ENCODE results near the gene C19orf81. TPM values are rescaled to one million over a fixed set of nuclear protein-coding genes. Genes with fewer than 3 reads are reported as not detected.

The C19orf81 gene
- total and polyA plus RNA-seq, 2 of the 8 experiments (the other 6 are each of a cell fraction or from before 2014, with no cell fraction given): 11.7 to 13.0 TPM

DNA sequence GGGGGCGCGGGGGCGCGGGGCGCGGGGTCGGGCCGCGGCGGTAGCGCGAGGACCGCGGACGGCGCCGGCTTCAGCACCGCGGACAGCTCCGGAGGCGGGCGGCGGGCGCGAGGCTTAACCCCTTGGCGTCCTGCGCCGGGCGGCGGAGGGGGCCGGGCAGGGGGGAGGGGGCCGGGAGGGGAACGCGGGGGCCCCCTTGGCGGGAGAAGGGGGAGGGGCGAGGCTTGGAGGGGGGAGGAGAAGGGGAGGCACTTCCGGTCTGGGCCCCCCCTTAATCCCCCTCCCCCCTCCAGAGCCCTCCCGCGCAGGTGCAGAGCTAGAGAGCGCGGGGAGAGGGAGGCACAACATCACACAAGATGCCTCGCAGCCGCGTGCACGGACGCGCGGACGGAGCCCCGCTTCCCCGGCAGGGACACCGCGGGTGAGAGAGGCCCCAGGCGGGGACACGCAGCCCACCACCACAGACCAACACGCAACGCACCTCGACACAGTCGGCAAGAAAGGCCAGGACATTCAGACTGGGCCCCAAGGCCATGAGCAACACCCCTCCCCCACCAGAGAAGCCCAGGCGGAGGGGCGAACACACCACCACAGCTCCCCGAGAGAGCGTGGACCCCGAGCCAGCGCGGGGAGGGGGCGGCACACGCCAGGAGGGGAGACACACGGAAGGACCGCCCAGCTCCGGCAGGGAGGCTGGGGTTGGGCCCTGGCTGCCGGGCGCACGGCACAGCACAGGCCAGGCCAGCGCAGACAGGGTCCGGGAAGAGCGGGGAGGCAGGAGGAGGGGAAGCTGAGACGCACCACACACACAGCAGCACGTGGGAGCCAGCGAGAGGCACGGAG, 46.2 kb downstream of the C19orf81 start (continued):
- TF ChIP-seq SIN3A (conservative IDR thresholded peaks at IDR 0.05 in 1 of 2, IDR thresholded peaks at IDR 0.05 in 1 of 2; ENCODE audit: low read depth in 1 of 2, low read length in 2 of 2) (0 out of 4 replicates have a peak, but pooled peaks of 1 of the 2 experiments have one; percentile 40), TCF12 (IDR thresholded peaks at IDR 0.05; ENCODE audit: low read depth, low read length) (no peak), EGR1 (IDR thresholded peaks at IDR 0.05; ENCODE audit: borderline replicate concordance, low read depth, low read length) (no peak), KDM4A (IDR thresholded peaks at IDR 0.05; ENCODE audit: low read depth, low read length, severe bottlenecking) (peak; percentile 37), SAP30 (IDR thresholded peaks at IDR 0.05; ENCODE audit: insufficient read depth, insufficient replicate concordance, low read length) (no peak), SRF (IDR thresholded peaks at IDR 0.05; ENCODE audit: low read depth, low read length) (no peak), HDAC6 (IDR thresholded peaks at IDR 0.05; ENCODE audit: low read depth, low read length) (no peak), RFX5 (IDR thresholded peaks at IDR 0.05; ENCODE audit: borderline replicate concordance, low read depth, low read length) (no peak), MAFK (IDR thresholded peaks at IDR 0.05; ENCODE audit: low read depth, low read length) (no peak), CBX5 (IDR thresholded peaks at IDR 0.05; ENCODE audit: low read depth, low read length) (no peak), SIX5 (IDR thresholded peaks at IDR 0.05; ENCODE audit: low read depth, low read length) (no peak), JUND (IDR thresholded peaks at IDR 0.05; ENCODE audit: low read length) (no peak), HDAC2 (IDR thresholded peaks at IDR 0.05; ENCODE audit: borderline replicate concordance in 1 of 2, low read depth in 2 of 2, low read length in 2 of 2) (no peak), KDM1A (IDR thresholded peaks at IDR 0.05; ENCODE audit: borderline replicate concordance, low read length) (peak; percentile 76; the same call in 1 of the 2 replicates), CBX8 (IDR thresholded peaks at IDR 0.05; ENCODE audit: borderline replicate concordance, low read depth, low read length) (no peak), KDM5A (IDR thresholded peaks at IDR 0.05; ENCODE audit: low read length) (no peak), CHD1 (IDR thresholded peaks at IDR 0.05; ENCODE audit: low read depth, low read length) (no peak), NRF1 (IDR thresholded peaks at IDR 0.05; ENCODE audit: low read depth, low read length) (no peak), RAD21 (IDR thresholded peaks at IDR 0.05 in 1 of 2, conservative IDR thresholded peaks at IDR 0.05 in 1 of 2; ENCODE audit: low read depth in 2 of 2, low read length in 2 of 2) (no peak), NANOG (IDR thresholded peaks at IDR 0.05; ENCODE audit: insufficient read depth, low read depth, low read length, poor library complexity, severe bottlenecking) (no peak)
- TF ChIP-seq, protein P1, sequence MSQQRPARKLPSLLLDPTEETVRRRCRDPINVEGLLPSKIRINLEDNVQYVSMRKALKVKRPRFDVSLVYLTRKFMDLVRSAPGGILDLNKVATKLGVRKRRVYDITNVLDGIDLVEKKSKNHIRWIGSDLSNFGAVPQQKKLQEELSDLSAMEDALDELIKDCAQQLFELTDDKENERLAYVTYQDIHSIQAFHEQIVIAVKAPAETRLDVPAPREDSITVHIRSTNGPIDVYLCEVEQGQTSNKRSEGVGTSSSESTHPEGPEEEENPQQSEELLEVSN (IDR thresholded peaks at IDR 0.05): no peak; the same call in 1 of the 2 replicates
- TF ChIP-seq, protein P2, sequence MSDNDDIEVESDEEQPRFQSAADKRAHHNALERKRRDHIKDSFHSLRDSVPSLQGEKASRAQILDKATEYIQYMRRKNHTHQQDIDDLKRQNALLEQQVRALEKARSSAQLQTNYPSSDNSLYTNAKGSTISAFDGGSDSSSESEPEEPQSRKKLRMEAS (IDR thresholded peaks at IDR 0.05): peak; percentile 70
